GM23338 (cell line): ENCODE results near the gene DHDDS. TPM values are rescaled to one million over a fixed set of nuclear protein-coding genes. Genes with fewer than 3 reads are reported as not detected.

Source experiments
- ATAC-seq: fragments of 200-7000 bp; cut with Tn5 transposase; 3 replicates; pipeline ENCODE4 v1.9.1; 2020
- DNase-seq: peaks from one replicate; pipeline ENCODE4 v3.0.0-alpha.2; 2015; ENCODE audit warnings: low spot score
- H2AFZ ChIP-seq: fragments of 200-600 bp; sonication (generic); 2 replicates; pipeline ENCODE4 v1.8.0; 2016; ENCODE audit warnings: antibody characterized with exemption, mild to moderate bottlenecking, moderate library complexity
- H3F3A ChIP-seq: fragments of 200-600 bp; sonication (generic); replicated peaks from 2 replicates; pipeline ENCODE4 v1.8.0; 2017; ENCODE audit warnings: antibody characterized with exemption, mixed run types, low read depth
- H3K27ac ChIP-seq: fragments of 200-600 bp; sonication (generic); 2 replicates; pipeline ENCODE4 v1.6.1; 2016; ENCODE audit warnings: low read depth
- H3K27me3 ChIP-seq: fragments of 200-600 bp; sonication (generic); 2 replicates; pipeline ENCODE4 v1.8.0; 2016; ENCODE audit warnings: mild to moderate bottlenecking, mixed run types, moderate library complexity; ENCODE audit not compliant: insufficient read depth
- H3K36me3 ChIP-seq: fragments of 200-600 bp; sonication (generic); 2 replicates; pipeline ENCODE4 v1.8.0; 2016; ENCODE audit warnings: mild to moderate bottlenecking; ENCODE audit not compliant: insufficient read depth
- H3K4me1 ChIP-seq: fragments of 200-600 bp; sonication (generic); 2 replicates; pipeline ENCODE4 v1.8.0; 2016; ENCODE audit warnings: mild to moderate bottlenecking, moderate library complexity; ENCODE audit not compliant: insufficient read depth
- H3K4me2 ChIP-seq: fragments of 200-600 bp; sonication (generic); 2 replicates; pipeline ENCODE4 v1.7.1; 2017; ENCODE audit warnings: mixed run types
- H3K4me3 ChIP-seq: fragments of 200-600 bp; sonication (generic); 2 replicates; pipeline ENCODE4 v1.6.1; 2016; ENCODE audit warnings: mixed run types
- H3K79me2 ChIP-seq: fragments of 200-600 bp; sonication (generic); replicated peaks from 2 replicates; pipeline ENCODE4 v1.8.0; 2017; ENCODE audit warnings: mild to moderate bottlenecking; ENCODE audit not compliant: insufficient read depth
- H3K9me2 ChIP-seq: fragments of 200-600 bp; sonication (generic); 2 replicates; pipeline ENCODE4 v1.8.0; 2017; ENCODE audit not compliant: insufficient read depth
- H4K20me1 ChIP-seq: fragments of 200-600 bp; sonication (generic); replicated peaks from 2 replicates; pipeline ENCODE4 v1.8.0; 2017; ENCODE audit warnings: mild to moderate bottlenecking; ENCODE audit not compliant: insufficient read depth
- H3K27ac Mint-ChIP-seq: 2 replicates; pipeline ENCODE4 v1.8.0; 2020; ENCODE audit warnings: inconsistent platforms, mild to moderate bottlenecking, moderate library complexity, mixed read lengths
- H3K27me3 Mint-ChIP-seq: 3 replicates; pipeline ENCODE4 v1.8.0; 2022; ENCODE audit warnings: low read depth, mild to moderate bottlenecking, moderate library complexity, mixed read lengths, inconsistent platforms; ENCODE audit not compliant: insufficient read depth, poor library complexity
- H3K36me3 Mint-ChIP-seq: 3 replicates; pipeline ENCODE4 v1.8.0; 2021; ENCODE audit warnings: low read depth, mild to moderate bottlenecking, inconsistent platforms, moderate library complexity, mixed read lengths
- H3K4me1 Mint-ChIP-seq: 3 replicates; pipeline ENCODE4 v1.8.0; 2020; ENCODE audit warnings: mild to moderate bottlenecking, inconsistent platforms, mixed read lengths
- H3K4me3 Mint-ChIP-seq: 3 replicates; pipeline ENCODE4 v1.8.0; 2021; ENCODE audit warnings: moderate library complexity, mild to moderate bottlenecking, inconsistent platforms, mixed read lengths
- H3K9me3 Mint-ChIP-seq: 3 replicates; pipeline ENCODE4 v1.8.0; 2020; ENCODE audit warnings: moderate library complexity, mild to moderate bottlenecking, inconsistent platforms, mixed read lengths
- CREB1 ChIP-seq: fragments of 250-450 bp; sonication (Bioruptor Pico); IDR thresholded peaks from 2 replicates; pipeline ENCODE4 v1.5.0; 2020; ENCODE audit warnings: low read depth, mild to moderate bottlenecking, moderate library complexity
- EZH2phosphoT487 ChIP-seq: fragments of 200-600 bp; sonication (generic); IDR thresholded peaks from one replicate; pipeline ENCODE4 v1.8.1; 2018; ENCODE audit warnings: antibody characterized with exemption; ENCODE audit not compliant: unreplicated experiment
- JUNB ChIP-seq: IDR thresholded peaks from one replicate; pipeline ENCODE4 v1.6.1; 2016; ENCODE audit warnings: antibody characterized with exemption; ENCODE audit not compliant: unreplicated experiment
- NANOG ChIP-seq: IDR thresholded peaks from 2 replicates; pipeline ENCODE4 v1.6.1; 2016; ENCODE audit warnings: antibody characterized with exemption, borderline replicate concordance
- POLR2AphosphoS5 ChIP-seq: IDR thresholded peaks from 2 replicates; pipeline ENCODE4 v1.6.1; 2016; ENCODE audit warnings: antibody characterized with exemption, low read depth
- STAT1 ChIP-seq: IDR thresholded peaks from one replicate; pipeline ENCODE4 v1.6.1; 2016; ENCODE audit warnings: antibody characterized with exemption; ENCODE audit not compliant: unreplicated experiment
- ZNF114 ChIP-seq: fragments of 250-450 bp; sonication (Bioruptor Pico); IDR thresholded peaks from 2 replicates; pipeline ENCODE4 v1.5.0; 2020; ENCODE audit warnings: mild to moderate bottlenecking, moderate library complexity
- polyA plus RNA-seq: library from polyadenylated mRNA; unstranded; fragments of >200 nt; fragmentation: Nextera tagmentation; extraction: Ambion mirVana; gene quantifications from 2 replicates; pipeline ENCODE4 v1.2.1, GENCODE V29; 2016
- total RNA-seq: library from RNA; depleted of rRNA; stranded (reverse); fragments of >200 nt; shearing (Covaris generic); gene quantifications from 2 replicates; pipeline ENCODE4 v1.2.3, GENCODE V29; 2014
- TF ChIP-seq, protein P1 (sequence below): IDR thresholded peaks from one replicate; pipeline ENCODE4 v1.6.1; 2018; ENCODE audit warnings: antibody characterized with exemption; ENCODE audit not compliant: unreplicated experiment
- TF ChIP-seq, protein P2 (sequence below), 2 experiments: fragments of 200-600 bp in 1 of 2; sonication (generic) in 1 of 2; conservative IDR thresholded peaks; 2 replicates each; pipeline versions ENCODE4 v1.5.1 to v1.6.1; 2016 to 2017; ENCODE audit warnings: antibody characterized with exemption in 2 of 2, low read depth in 2 of 2, mild to moderate bottlenecking in 2 of 2, moderate library complexity in 1 of 2
- TF ChIP-seq, protein P3 (sequence below): fragments of 250-450 bp; sonication (Bioruptor Pico); IDR thresholded peaks from 2 replicates; pipeline ENCODE4 v1.5.0; 2020; ENCODE audit warnings: mild to moderate bottlenecking, moderate library complexity

DHDDS gene
- total and polyA plus RNA-seq, 2 experiments from 2014 or later: 32.6 to 49.5 TPM

DNA sequence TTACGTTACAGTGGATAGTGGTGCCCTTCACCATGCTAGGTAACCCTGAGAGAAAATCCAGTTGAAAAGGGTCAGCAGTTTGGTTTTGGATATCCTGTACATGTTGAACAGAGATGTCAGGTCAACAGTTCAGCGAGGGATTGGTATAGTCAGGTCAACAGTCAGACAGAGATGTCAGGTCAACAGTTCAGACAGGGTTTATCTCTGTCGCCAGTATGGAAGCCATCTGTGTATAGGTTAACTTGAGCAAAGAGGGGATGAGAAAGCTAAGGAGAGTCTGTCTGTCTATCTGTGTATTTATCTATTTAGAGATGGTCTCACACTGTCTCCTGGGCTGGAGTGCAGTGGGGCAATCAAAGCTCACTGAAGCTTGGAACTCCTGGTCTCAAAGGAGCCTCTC, 17.7 kb downstream of the DHDDS start:
- no peaks in the 10 kb centered on the region for H3K79me2 ChIP-seq
- Mint-ChIP-seq H3K27me3 (peaks cover 3% of the 10 kb centered on the region), H3K27ac (no peak overlapping the region), H3K4me1 (peaks cover 6% of the 10 kb centered on the region; the same call in 2 of the 3 replicates), H3K4me3 (no peak overlapping the region), H3K36me3 (peaks cover 45% of the 10 kb centered on the region), H3K9me3 (no peaks in the 10 kb centered on the region)
- H3K9me2 ChIP-seq: no peaks in the 10 kb centered on the region
- no peak for DNase-seq
- no peaks in the 10 kb centered on the region for H3K4me1 ChIP-seq
- H3K27me3 ChIP-seq: no peaks in the 10 kb centered on the region
- no peak for ATAC-seq
- no peak overlapping the region for H3K27ac ChIP-seq
- no peak overlapping the region for H3K4me3 ChIP-seq
- peaks cover 5% of the 10 kb centered on the region for H4K20me1 ChIP-seq
- no peak overlapping the region for H2AFZ ChIP-seq
- H3F3A ChIP-seq: 0 out of 2 replicates have a peak, but pooled peaks cover under 1% of the 10 kb centered on the region
- no peak overlapping the region for H3K4me2 ChIP-seq
- TF ChIP-seq JUNB: no peak
- no peak for TF ChIP-seq NANOG
- TF ChIP-seq, protein P1, sequence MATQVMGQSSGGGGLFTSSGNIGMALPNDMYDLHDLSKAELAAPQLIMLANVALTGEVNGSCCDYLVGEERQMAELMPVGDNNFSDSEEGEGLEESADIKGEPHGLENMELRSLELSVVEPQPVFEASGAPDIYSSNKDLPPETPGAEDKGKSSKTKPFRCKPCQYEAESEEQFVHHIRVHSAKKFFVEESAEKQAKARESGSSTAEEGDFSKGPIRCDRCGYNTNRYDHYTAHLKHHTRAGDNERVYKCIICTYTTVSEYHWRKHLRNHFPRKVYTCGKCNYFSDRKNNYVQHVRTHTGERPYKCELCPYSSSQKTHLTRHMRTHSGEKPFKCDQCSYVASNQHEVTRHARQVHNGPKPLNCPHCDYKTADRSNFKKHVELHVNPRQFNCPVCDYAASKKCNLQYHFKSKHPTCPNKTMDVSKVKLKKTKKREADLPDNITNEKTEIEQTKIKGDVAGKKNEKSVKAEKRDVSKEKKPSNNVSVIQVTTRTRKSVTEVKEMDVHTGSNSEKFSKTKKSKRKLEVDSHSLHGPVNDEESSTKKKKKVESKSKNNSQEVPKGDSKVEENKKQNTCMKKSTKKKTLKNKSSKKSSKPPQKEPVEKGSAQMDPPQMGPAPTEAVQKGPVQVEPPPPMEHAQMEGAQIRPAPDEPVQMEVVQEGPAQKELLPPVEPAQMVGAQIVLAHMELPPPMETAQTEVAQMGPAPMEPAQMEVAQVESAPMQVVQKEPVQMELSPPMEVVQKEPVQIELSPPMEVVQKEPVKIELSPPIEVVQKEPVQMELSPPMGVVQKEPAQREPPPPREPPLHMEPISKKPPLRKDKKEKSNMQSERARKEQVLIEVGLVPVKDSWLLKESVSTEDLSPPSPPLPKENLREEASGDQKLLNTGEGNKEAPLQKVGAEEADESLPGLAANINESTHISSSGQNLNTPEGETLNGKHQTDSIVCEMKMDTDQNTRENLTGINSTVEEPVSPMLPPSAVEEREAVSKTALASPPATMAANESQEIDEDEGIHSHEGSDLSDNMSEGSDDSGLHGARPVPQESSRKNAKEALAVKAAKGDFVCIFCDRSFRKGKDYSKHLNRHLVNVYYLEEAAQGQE: no peak
- TF ChIP-seq ZNF114: no peak
- TF ChIP-seq CREB1: no peak
- TF ChIP-seq, protein P2, sequence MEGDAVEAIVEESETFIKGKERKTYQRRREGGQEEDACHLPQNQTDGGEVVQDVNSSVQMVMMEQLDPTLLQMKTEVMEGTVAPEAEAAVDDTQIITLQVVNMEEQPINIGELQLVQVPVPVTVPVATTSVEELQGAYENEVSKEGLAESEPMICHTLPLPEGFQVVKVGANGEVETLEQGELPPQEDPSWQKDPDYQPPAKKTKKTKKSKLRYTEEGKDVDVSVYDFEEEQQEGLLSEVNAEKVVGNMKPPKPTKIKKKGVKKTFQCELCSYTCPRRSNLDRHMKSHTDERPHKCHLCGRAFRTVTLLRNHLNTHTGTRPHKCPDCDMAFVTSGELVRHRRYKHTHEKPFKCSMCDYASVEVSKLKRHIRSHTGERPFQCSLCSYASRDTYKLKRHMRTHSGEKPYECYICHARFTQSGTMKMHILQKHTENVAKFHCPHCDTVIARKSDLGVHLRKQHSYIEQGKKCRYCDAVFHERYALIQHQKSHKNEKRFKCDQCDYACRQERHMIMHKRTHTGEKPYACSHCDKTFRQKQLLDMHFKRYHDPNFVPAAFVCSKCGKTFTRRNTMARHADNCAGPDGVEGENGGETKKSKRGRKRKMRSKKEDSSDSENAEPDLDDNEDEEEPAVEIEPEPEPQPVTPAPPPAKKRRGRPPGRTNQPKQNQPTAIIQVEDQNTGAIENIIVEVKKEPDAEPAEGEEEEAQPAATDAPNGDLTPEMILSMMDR (conservative IDR thresholded peaks at IDR 0.05; ENCODE audit: low read depth in 2 of 2): no peak
- no peak for TF ChIP-seq EZH2phosphoT487
- TF ChIP-seq, protein P3, sequence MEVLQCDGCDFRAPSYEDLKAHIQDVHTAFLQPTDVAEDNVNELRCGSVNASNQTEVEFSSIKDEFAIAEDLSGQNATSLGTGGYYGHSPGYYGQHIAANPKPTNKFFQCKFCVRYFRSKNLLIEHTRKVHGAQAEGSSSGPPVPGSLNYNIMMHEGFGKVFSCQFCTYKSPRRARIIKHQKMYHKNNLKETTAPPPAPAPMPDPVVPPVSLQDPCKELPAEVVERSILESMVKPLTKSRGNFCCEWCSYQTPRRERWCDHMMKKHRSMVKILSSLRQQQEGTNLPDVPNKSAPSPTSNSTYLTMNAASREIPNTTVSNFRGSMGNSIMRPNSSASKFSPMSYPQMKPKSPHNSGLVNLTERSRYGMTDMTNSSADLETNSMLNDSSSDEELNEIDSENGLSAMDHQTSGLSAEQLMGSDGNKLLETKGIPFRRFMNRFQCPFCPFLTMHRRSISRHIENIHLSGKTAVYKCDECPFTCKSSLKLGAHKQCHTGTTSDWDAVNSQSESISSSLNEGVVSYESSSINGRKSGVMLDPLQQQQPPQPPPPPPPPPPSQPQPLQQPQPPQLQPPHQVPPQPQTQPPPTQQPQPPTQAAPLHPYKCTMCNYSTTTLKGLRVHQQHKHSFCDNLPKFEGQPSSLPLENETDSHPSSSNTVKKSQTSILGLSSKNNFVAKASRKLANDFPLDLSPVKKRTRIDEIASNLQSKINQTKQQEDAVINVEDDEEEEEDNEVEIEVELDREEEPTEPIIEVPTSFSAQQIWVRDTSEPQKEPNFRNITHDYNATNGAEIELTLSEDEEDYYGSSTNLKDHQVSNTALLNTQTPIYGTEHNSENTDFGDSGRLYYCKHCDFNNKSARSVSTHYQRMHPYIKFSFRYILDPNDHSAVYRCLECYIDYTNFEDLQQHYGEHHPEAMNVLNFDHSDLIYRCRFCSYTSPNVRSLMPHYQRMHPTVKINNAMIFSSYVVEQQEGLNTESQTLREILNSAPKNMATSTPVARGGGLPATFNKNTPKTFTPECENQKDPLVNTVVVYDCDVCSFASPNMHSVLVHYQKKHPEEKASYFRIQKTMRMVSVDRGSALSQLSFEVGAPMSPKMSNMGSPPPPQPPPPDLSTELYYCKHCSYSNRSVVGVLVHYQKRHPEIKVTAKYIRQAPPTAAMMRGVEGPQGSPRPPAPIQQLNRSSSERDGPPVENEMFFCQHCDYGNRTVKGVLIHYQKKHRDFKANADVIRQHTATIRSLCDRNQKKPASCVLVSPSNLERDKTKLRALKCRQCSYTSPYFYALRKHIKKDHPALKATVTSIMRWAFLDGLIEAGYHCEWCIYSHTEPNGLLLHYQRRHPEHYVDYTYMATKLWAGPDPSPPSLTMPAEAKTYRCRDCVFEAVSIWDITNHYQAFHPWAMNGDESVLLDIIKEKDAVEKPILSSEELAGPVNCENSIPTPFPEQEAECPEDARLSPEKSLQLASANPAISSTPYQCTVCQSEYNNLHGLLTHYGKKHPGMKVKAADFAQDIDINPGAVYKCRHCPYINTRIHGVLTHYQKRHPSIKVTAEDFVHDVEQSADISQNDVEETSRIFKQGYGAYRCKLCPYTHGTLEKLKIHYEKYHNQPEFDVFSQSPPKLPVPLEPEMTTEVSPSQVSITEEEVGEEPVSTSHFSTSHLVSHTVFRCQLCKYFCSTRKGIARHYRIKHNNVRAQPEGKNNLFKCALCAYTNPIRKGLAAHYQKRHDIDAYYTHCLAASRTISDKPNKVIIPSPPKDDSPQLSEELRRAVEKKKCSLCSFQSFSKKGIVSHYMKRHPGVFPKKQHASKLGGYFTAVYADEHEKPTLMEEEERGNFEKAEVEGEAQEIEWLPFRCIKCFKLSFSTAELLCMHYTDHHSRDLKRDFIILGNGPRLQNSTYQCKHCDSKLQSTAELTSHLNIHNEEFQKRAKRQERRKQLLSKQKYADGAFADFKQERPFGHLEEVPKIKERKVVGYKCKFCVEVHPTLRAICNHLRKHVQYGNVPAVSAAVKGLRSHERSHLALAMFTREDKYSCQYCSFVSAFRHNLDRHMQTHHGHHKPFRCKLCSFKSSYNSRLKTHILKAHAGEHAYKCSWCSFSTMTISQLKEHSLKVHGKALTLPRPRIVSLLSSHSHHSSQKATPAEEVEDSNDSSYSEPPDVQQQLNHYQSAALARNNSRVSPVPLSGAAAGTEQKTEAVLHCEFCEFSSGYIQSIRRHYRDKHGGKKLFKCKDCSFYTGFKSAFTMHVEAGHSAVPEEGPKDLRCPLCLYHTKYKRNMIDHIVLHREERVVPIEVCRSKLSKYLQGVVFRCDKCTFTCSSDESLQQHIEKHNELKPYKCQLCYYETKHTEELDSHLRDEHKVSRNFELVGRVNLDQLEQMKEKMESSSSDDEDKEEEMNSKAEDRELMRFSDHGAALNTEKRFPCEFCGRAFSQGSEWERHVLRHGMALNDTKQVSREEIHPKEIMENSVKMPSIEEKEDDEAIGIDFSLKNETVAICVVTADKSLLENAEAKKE (CRISPR knock-in tag): no peak
- TF ChIP-seq STAT1: no peak
- no peak for TF ChIP-seq POLR2AphosphoS5
- H3K36me3 ChIP-seq: peaks cover 11% of the 10 kb centered on the region
